ENCODE results near the gene DGCR8. TPM values are rescaled to one million over a fixed set of nuclear protein-coding genes. Genes with fewer than 3 reads are reported as not detected.

Gene DGCR8
- total and polyA plus RNA-seq, 2 donors from 2014 or later: 12.2 to 40.1 TPM

GRCh38 chr22:20147237-20147988 is 67.4 kb downstream of the DGCR8 start:
- no peak overlapping the region for H3K9ac ChIP-seq (ENCODE audit: low read length in 3 of 3)
- no peak for DNase-seq
- intact Hi-C loops (cut with DNase I): no loop called here

GRCh38 chr22:20148414-20148813 is 68.4 kb downstream of the DGCR8 start:
- H3K4me3 ChIP-seq (ENCODE audit: low read length in 3 of 3): no peak overlapping the region
- intact Hi-C loops (cut with DNase I): no loop called here
- no peak overlapping the region for H3K9ac ChIP-seq (ENCODE audit: low read length in 3 of 3)
- no peak for FAIRE-seq
- no peak overlapping the region for H3K27ac ChIP-seq (ENCODE audit: low read depth in 2 of 2, low read length in 2 of 2)
- no peaks in the 10 kb centered on the region for H3K27me3 ChIP-seq (ENCODE audit: control insufficient read depth, insufficient read depth, low read length)
- H3K4me1 ChIP-seq (ENCODE audit: control insufficient read depth in 2 of 3, insufficient read depth in 2 of 3, low read depth in 1 of 3, low read length in 3 of 3): no peaks in the 10 kb centered on the region
- H3K9me3 ChIP-seq (ENCODE audit: control insufficient read depth in 2 of 3, insufficient read depth in 1 of 3, low read length in 3 of 3): no peaks in the 10 kb centered on the region
- no peak for DNase-seq
- H3K36me3 ChIP-seq (ENCODE audit: control insufficient read depth in 2 of 3, insufficient read depth in 3 of 3, low read length in 3 of 3): no peaks in the 10 kb centered on the region
- no peak for TF ChIP-seq CTCF (IDR thresholded peaks at IDR 0.05; ENCODE audit: borderline replicate concordance, extremely low read depth, insufficient read depth)

More at GRCh38 chr22:20147237-20147988, 67.4 kb downstream of the DGCR8 start:
- no peak overlapping the region for H3K4me3 ChIP-seq (ENCODE audit: low read length in 3 of 3)
- H3K27ac ChIP-seq (ENCODE audit: low read depth in 2 of 2, low read length in 2 of 2): no peak overlapping the region
- TF ChIP-seq CTCF (IDR thresholded peaks at IDR 0.05; ENCODE audit: borderline replicate concordance, extremely low read depth, insufficient read depth): no peak
- H3K4me1 ChIP-seq (ENCODE audit: control insufficient read depth in 2 of 3, insufficient read depth in 2 of 3, low read depth in 1 of 3, low read length in 3 of 3): no peaks in the 10 kb centered on the region
- no peaks in the 10 kb centered on the region for H3K27me3 ChIP-seq (ENCODE audit: control insufficient read depth, insufficient read depth, low read length)
- no peak for FAIRE-seq
- no peaks in the 10 kb centered on the region for H3K9me3 ChIP-seq (ENCODE audit: control insufficient read depth in 2 of 3, insufficient read depth in 1 of 3, low read length in 3 of 3)
- no peaks in the 10 kb centered on the region for H3K36me3 ChIP-seq (ENCODE audit: control insufficient read depth in 2 of 3, insufficient read depth in 3 of 3, low read length in 3 of 3)

DNA sequence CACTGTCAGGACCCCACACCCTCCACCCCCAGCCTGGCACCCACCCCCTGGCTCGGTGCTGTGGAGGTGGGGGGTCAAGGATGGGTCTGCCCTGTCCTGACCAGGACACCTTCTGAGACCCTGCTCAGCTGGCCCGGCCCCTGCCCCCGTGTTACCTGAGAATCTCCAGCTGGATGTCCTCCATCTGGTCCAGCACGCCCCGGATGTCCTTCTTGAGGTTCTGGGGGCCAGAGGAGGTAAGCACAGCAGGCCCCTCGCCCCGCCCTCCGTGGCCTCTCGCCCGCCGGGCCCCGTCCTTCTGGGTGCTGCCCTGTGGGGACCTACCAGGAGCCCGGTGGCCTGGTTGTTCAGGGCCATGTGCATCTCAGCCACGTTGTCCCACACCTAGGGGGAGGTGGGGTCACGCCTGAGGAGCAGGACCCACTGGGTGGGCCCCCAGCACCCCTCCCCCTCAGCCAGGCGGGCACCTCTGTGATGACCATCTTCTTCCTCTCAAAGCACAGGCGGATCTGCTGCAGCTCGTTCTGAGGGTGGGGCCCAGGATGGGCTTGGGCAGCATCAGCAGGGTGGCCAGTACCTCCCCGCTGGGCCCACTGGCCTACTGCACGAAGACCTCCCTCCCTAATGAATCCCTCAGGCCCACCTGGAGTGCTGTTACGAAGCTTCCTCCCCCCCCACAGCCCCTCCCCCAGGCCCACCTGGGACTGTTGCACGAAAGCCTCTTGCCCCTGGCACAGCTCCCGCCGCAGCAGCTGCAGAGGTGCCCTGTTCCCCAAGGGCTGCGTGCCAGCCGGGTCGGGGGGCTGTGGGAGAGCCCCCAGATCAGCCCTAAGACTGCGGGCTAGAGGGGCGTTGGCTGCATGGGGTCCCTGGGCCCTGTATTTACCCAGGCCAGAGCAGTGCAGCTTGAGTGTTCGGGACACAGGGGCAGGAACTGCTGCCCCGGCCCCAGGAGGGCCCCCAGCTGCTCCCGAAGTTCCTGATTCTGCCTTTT is 69.5 kb downstream of the DGCR8 start:
- FAIRE-seq (no peak), DNase-seq (no peak)
- Histone ChIP-seq H3K27ac (ENCODE audit: low read depth in 2 of 2, low read length in 2 of 2) (no peak overlapping the region), H3K9me3 (ENCODE audit: control insufficient read depth in 2 of 3, insufficient read depth in 1 of 3, low read length in 3 of 3) (no peaks in the 10 kb centered on the region), H3K9ac (ENCODE audit: low read length in 3 of 3) (no peak overlapping the region), H3K4me3 (ENCODE audit: low read length in 3 of 3) (no peak overlapping the region), H3K27me3 (ENCODE audit: control insufficient read depth, insufficient read depth, low read length) (no peaks in the 10 kb centered on the region), H3K4me1 (ENCODE audit: control insufficient read depth in 2 of 3, insufficient read depth in 2 of 3, low read depth in 1 of 3, low read length in 3 of 3) (no peaks in the 10 kb centered on the region), H3K36me3 (ENCODE audit: control insufficient read depth in 2 of 3, insufficient read depth in 3 of 3, low read length in 3 of 3) (no peaks in the 10 kb centered on the region)
- intact Hi-C loops (cut with DNase I): loop anchor here (10.0 kb wide), 1 partner anchor 145 kb away; no protein-coding TSS in a partner anchor
- no peak for TF ChIP-seq CTCF (IDR thresholded peaks at IDR 0.05; ENCODE audit: borderline replicate concordance, extremely low read depth, insufficient read depth)

Data from kidney (tissue), 14 donors.